IgD-negative memory B cell (primary cell): ENCODE results near the gene NDFIP1. TPM values are rescaled to one million over a fixed set of nuclear protein-coding genes. Genes with fewer than 3 reads are reported as not detected.
"Not testable (repeated sequence)": the region's sequence is repeated elsewhere in the genome, so short reads cannot be mapped to it uniquely, and the experiment has no call there.

ENCODE experiments used
- H3K27ac Mint-ChIP-seq, 3 donors: one replicate each; pipeline ENCODE4 v1.8.0; 2020 to 2022; ENCODE audit warnings: mild to moderate bottlenecking in 3 of 3, mixed read lengths in 3 of 3, moderate library complexity in 1 of 3
- H3K27me3 Mint-ChIP-seq: one replicate; pipeline ENCODE4 v1.8.0; 2021; ENCODE audit warnings: mixed read lengths
- H3K36me3 Mint-ChIP-seq: one replicate; pipeline ENCODE4 v1.8.0; 2020; ENCODE audit warnings: mild to moderate bottlenecking, mixed read lengths
- H3K4me1 Mint-ChIP-seq, 3 donors: one replicate each; pipeline ENCODE4 v1.8.0; 2020 to 2022; ENCODE audit warnings: mixed read lengths in 3 of 3, mild to moderate bottlenecking in 1 of 3
- H3K4me3 Mint-ChIP-seq, 4 donors: one replicate each; pipeline ENCODE4 v1.8.0; 2020 to 2022; ENCODE audit warnings: mild to moderate bottlenecking in 4 of 4, mixed read lengths in 4 of 4, moderate library complexity in 3 of 4
- H3K9me3 Mint-ChIP-seq, 3 donors: one replicate each; pipeline ENCODE4 v1.8.0; 2020 to 2021; ENCODE audit warnings: mixed read lengths in 3 of 3, mild to moderate bottlenecking in 1 of 3
- polyA plus RNA-seq: library from polyadenylated mRNA; unstranded; fragments of 300-500 nt; fragmentation: Illumina TruSeq; gene quantifications from one replicate; pipeline ENCODE4 v1.2.3, GENCODE V29; 2021

Gene NDFIP1
- polyA plus RNA-seq, 1 donor from 2014 or later, result 21.6 TPM

DNA sequence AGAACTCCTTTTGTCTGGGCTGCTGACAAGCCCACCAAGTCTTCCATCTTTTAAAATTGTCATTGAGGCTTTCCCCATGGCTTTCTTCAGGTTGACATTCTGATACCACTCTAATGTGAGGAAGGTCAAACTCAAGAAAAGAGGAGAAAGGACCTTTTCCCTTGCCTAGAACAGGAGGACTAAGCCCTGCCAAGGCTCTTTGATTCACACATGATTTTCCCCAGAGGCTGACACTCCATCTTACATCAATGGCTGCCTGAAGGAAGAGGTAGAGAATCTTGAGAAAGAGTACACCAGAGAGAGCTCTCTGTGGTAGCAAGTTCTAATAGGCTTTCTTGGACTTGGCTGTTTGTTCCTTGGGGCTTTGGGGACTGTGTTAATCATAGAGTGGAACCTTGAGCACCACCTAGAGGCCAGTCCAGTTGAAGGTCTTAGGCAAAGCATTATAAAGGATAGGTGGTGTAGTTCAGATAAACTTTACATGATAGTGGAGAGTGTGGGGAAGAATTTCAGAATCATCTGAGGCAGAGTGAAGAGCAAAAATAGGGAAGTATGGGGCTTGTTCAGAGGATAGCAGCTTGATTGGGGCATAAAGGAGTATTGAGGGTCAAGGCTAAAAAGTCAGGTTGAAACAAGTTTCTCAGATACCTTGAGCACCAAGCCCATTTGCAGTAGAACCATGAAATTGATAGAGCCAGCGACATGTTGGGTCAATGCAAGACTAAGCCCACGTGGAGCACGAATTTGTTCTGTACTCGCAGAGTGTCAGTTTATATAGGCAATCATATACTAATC lies 36.7 kb downstream of the NDFIP1 start:
- H3K36me3 Mint-ChIP-seq, result peaks cover 5% of the 10 kb centered on the region
- H3K9me3 Mint-ChIP-seq, result no peaks in the 10 kb centered on the region
- H3K27ac Mint-ChIP-seq, result no peak overlapping the region
- H3K4me3 Mint-ChIP-seq, result no peak overlapping the region
- no peaks in the 10 kb centered on the region for H3K27me3 Mint-ChIP-seq
- no peaks in the 10 kb centered on the region for H3K4me1 Mint-ChIP-seq

DNA sequence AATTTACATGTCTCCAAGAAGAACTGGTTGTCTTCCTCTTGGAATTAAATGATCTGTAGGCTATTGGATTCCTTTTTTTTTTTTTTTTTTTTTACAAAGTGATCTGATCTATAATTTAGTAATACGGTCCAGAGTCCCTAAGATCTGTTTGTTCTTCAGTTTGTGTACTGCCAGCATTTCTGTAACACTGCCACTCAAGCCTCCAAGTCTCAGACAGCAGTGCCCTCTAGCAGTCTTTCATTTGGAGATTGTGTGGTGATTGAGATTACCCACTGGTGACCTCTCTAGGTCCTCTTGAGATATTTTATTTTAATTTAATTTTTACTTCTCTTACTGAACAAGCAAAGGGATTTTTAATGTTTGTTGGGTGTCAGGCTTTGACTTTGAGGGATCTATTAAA lies 40.8 kb downstream of the NDFIP1 start:
- Mint-ChIP-seq H3K9me3 (no peaks in the 10 kb centered on the region), H3K27me3 (no peaks in the 10 kb centered on the region), H3K4me1 (no peaks in the 10 kb centered on the region), H3K4me3 (no peak overlapping the region), H3K36me3 (peaks cover 7% of the 10 kb centered on the region), H3K27ac (no peak overlapping the region)

DNA sequence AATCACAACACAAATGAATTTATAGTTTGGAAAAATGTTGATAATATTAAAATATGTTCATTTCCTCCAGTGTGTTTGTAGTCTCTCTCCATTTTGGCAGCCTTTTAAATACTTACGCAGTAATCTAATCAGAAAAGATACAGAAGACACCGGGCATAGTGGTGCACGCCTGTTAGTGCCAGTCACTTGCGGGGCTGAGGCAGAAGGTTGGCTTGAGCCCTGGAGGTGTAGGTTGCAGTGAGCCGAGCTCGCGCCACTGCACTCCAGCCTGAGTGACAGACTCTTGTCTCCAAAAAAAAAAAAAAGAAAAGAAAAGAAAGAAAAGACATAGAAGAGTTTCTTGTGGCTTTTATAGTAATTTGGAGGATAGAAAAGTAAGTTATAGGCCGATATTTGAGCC lies 41.9 kb downstream of the NDFIP1 start:
- H3K9me3 Mint-ChIP-seq, result no peaks in the 10 kb centered on the region
- no peak overlapping the region for H3K27ac Mint-ChIP-seq
- H3K4me3 Mint-ChIP-seq, result no peak overlapping the region
- H3K36me3 Mint-ChIP-seq, result peaks cover 7% of the 10 kb centered on the region
- H3K27me3 Mint-ChIP-seq, result no peaks in the 10 kb centered on the region
- no peaks in the 10 kb centered on the region for H3K4me1 Mint-ChIP-seq

DNA sequence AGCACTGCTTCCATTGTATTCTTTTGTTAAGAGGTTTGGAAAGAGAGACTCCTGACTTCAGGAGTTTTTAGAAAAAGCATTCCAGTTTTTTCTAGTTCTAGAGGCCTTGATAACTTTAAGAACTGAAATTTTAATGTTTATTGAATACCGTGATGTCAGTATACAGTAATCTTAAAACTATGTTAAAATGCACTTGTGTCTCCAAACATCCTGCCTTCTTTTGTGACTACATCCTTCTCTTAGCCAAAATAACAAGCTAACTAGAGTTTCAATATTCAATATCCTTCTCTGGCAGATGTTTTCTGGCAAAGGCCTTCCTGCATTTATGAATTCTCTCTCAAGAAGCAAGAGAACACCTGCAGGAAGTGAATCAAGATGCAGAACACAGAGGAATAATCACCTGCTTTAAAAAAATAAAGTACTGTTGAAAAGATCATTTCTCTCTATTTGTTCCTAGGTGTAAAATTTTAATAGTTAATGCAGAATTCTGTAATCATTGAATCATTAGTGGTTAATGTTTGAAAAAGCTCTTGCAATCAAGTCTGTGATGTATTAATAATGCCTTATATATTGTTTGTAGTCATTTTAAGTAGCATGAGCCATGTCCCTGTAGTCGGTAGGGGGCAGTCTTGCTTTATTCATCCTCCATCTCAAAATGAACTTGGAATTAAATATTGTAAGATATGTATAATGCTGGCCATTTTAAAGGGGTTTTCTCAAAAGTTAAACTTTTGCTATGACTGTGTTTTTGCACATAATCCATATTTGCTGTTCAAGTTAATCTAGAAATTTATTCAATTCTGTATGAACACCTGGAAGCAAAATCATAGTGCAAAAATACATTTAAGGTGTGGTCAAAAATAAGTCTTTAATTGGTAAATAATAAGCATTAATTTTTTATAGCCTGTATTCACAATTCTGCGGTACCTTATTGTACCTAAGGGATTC lies 43.1 kb downstream of the NDFIP1 start:
- H3K36me3 Mint-ChIP-seq, result peaks cover 7% of the 10 kb centered on the region
- no peaks in the 10 kb centered on the region for H3K9me3 Mint-ChIP-seq
- H3K27me3 Mint-ChIP-seq, result no peaks in the 10 kb centered on the region
- no peak overlapping the region for H3K4me3 Mint-ChIP-seq
- H3K4me1 Mint-ChIP-seq, result no peaks in the 10 kb centered on the region
- no peak overlapping the region for H3K27ac Mint-ChIP-seq

DNA sequence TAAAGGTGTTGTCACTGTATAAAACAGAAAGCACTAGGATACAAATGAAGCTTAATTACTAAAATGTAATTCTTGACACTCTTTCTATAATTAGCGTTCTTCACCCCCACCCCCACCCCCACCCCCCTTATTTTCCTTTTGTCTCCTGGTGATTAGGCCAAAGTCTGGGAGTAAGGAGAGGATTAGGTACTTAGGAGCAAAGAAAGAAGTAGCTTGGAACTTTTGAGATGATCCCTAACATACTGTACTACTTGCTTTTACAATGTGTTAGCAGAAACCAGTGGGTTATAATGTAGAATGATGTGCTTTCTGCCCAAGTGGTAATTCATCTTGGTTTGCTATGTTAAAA lies 43.8 kb downstream of the NDFIP1 start:
- Mint-ChIP-seq H3K4me1 (no peaks in the 10 kb centered on the region), H3K9me3 (no peaks in the 10 kb centered on the region), H3K27me3 (no peaks in the 10 kb centered on the region), H3K27ac (no peak overlapping the region), H3K4me3 (no peak overlapping the region), H3K36me3 (peaks cover 5% of the 10 kb centered on the region)

DNA sequence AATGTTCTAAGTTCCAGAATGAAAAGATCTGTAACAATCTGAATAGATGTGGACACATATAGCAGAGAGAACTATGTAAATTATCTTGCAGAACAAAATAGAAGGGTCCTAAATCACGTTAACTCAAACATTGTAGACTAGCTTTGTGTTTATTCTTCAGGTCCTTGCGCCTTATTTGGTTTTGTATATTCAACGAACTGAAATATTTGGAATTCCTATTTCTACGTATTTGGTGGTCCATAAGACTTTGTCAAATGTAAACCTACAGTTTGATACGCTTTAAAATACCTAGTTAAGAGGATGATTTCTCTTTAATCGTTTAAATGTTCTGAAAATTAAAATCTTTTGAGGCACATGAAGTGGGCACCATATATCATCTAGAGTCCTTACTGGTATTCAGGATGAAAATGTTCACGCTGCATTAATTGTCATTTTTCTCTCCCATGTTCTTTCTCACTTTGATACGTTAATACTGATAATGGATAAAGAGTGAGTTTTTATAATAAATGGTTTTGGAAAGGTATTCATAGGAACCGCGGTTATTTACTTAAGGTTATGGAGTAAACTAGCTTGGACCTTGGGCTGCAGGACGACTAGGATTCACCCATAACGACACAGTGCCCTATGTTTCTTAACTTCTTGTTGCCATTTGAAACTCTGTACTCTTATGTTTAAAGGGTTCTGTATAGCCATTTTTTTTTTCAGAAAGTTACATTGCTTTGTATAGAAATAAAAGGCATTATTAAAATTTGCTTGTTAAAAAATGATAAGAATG lies 45.3 kb downstream of the NDFIP1 start:
- no peak overlapping the region for H3K4me3 Mint-ChIP-seq
- no peaks in the 10 kb centered on the region for H3K4me1 Mint-ChIP-seq
- H3K9me3 Mint-ChIP-seq, result no peaks in the 10 kb centered on the region
- H3K36me3 Mint-ChIP-seq, result peaks cover 3% of the 10 kb centered on the region
- no peak overlapping the region for H3K27ac Mint-ChIP-seq
- no peaks in the 10 kb centered on the region for H3K27me3 Mint-ChIP-seq

DNA sequence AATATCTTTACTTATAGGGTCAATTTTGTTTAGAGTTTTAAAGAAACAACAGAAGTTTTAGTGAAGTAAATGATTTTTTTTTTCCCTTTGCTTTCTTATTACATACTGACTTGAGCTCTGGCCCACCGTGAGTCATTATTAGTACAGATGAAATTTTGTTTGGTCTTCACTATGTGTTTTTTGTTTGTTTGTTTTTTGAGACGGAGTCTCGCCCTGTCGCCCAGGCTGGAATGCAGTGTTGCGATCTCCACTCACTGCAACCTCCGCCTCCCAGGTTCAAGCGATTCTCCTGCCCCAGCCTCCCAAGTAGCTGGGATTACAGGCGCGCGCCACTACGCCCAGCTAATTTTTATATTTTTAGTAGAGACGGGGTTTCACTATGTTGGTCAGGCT lies 45.9 kb downstream of the NDFIP1 start:
- not testable (repeated sequence) for H3K36me3 Mint-ChIP-seq, H3K27me3 Mint-ChIP-seq, H3K27ac Mint-ChIP-seq, H3K4me3 Mint-ChIP-seq, H3K4me1 Mint-ChIP-seq, H3K9me3 Mint-ChIP-seq

DNA sequence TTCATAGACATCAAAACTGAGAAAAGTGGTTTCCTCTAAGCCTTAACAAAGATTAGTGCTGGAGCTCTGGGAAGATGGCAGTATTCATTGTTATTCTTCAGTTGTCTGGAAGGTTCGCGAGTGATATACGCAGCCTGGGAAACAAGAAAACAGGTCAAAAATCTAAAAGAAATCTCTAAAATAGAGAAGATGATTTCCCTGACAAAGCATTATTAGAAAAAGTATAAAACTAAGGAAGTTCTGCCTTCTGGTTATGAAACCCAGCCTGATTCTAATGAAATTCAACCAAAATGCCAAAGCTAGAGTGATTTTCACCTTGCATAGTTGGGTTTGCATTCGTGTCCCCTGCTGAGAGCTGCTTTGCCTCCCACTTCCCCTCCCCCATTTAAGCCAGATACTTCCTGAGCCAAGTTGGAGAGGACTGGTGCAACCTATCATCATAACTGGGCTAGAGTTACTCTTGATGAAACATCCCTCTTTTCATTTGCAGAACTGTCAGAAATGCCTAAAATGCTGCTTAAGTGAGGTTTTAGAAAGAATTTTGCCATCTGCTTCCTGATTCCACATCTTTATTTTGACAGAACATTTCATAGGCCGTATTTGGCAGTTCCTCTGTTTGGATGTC lies 48.4 kb downstream of the NDFIP1 start:
- Mint-ChIP-seq H3K27ac (no peak overlapping the region), H3K36me3 (no peaks in the 10 kb centered on the region), H3K9me3 (no peaks in the 10 kb centered on the region), H3K4me1 (no peaks in the 10 kb centered on the region), H3K4me3 (no peak overlapping the region), H3K27me3 (no peaks in the 10 kb centered on the region)

DNA sequence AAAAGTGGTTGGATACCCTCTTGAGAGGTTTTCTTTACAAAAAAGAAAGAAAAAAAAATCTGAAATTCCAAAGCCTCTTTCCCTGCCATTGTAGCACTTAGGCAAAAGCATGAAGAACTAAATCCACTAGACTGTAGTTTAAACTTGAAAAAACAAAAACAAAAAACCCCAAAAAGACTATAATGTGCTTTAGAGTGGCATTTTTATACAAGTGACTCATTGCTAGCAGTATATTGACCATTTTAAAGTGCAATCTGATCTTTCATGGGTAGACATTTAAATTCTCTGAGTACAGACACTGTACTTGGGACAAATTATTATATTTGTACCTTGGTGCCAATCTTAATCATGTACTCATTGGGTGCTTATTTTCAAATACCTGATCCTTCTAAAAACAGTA lies 50.8 kb downstream of the NDFIP1 start:
- no peak overlapping the region for H3K27ac Mint-ChIP-seq
- H3K4me3 Mint-ChIP-seq, result no peak overlapping the region
- no peaks in the 10 kb centered on the region for H3K4me1 Mint-ChIP-seq
- no peaks in the 10 kb centered on the region for H3K27me3 Mint-ChIP-seq
- no peaks in the 10 kb centered on the region for H3K36me3 Mint-ChIP-seq
- H3K9me3 Mint-ChIP-seq, result no peaks in the 10 kb centered on the region

DNA sequence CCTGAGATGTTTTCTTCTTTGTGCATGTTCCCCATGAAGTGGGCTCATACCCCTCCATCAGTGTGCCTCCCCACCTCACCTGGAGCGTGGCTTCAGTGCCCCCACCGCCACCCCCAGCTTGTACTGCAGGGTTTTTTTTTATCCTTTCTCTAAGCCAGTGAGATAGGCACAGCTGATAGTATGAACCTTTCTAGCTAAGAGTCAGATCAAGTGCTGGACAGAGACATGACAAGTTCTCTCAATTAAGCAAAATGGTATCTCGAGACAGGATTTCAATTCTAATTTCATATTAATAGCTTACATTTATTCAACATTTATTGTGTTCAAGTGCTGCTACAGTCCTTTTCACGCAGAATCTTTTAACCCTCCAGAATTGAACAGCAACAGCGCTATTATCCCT lies 55.7 kb downstream of the NDFIP1 start:
- no peak overlapping the region for H3K4me3 Mint-ChIP-seq
- H3K36me3 Mint-ChIP-seq, result no peaks in the 10 kb centered on the region
- H3K27me3 Mint-ChIP-seq, result no peaks in the 10 kb centered on the region
- no peak overlapping the region for H3K27ac Mint-ChIP-seq
- no peaks in the 10 kb centered on the region for H3K9me3 Mint-ChIP-seq
- no peaks in the 10 kb centered on the region for H3K4me1 Mint-ChIP-seq

DNA sequence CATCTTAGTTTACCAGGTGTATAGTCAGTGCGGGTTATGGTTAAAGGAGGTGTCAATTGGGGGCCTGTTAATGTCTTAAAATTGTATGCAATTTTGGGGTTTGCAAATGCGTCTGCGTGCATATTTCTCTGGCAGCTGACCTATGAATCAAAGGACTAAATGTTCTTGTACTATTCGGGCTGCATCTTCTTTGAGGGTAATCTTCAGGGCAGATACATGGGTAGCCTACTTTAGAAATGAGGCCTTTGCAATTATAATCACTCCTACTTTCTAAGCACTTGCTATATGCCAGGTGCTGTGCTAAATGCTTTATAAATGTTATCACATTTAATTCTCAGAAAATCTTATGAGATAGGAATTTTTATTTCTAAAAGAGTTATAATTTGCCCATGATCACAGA lies 58.2 kb downstream of the NDFIP1 start:
- H3K36me3 Mint-ChIP-seq, result no peaks in the 10 kb centered on the region
- H3K4me3 Mint-ChIP-seq, result no peak overlapping the region
- no peaks in the 10 kb centered on the region for H3K9me3 Mint-ChIP-seq
- no peaks in the 10 kb centered on the region for H3K4me1 Mint-ChIP-seq
- H3K27ac Mint-ChIP-seq, result peak overlapping the region in 1 of 3 donors; percentile 85
- peaks cover 4% of the 10 kb centered on the region for H3K27me3 Mint-ChIP-seq

DNA sequence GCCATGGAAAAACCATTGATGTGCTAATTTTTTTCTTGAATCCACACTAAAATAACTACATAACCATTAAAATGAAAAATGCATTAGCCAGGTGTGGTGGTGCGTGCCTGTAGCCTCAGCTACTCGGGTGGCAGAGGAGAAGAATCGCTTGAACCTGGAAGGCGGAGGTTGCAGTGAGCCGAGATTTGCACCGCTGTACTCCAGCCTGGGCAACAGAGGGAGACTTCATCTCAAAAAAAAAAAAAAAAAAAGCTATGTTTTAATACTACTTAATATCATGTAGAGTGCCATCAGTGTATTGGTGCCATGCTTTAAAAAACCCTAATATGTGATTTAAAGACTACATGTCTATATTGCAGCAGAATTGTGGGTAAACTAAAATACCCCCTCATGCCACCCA lies 58.9 kb downstream of the NDFIP1 start:
- Mint-ChIP-seq H3K4me3 (no peak overlapping the region), H3K4me1 (no peaks in the 10 kb centered on the region), H3K36me3 (no peaks in the 10 kb centered on the region), H3K27me3 (peaks cover 4% of the 10 kb centered on the region), H3K27ac (no peak overlapping the region), H3K9me3 (no peaks in the 10 kb centered on the region)

DNA sequence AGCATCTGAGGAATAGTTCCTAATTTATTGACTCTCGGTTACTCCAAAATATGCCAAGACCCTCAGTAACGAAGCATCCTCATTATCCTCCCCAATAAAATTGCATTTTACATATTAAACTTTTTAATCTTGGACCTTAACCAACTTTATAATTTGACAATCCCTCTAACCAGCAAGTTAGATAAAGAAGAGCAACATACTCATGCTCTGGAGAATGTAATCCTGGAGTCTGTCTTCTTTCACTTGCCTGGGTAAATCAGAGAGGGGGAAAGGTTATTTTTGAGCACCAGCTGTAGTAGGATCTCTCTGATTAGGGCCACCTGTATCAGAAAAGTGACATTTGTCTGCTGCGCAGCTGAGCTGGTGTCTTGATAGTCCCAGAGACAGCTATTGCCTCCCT lies 59.8 kb downstream of the NDFIP1 start:
- H3K9me3 Mint-ChIP-seq, result no peaks in the 10 kb centered on the region
- H3K4me3 Mint-ChIP-seq, result no peak overlapping the region
- no peaks in the 10 kb centered on the region for H3K36me3 Mint-ChIP-seq
- no peak overlapping the region for H3K27ac Mint-ChIP-seq
- peaks cover 4% of the 10 kb centered on the region for H3K27me3 Mint-ChIP-seq
- no peaks in the 10 kb centered on the region for H3K4me1 Mint-ChIP-seq

DNA sequence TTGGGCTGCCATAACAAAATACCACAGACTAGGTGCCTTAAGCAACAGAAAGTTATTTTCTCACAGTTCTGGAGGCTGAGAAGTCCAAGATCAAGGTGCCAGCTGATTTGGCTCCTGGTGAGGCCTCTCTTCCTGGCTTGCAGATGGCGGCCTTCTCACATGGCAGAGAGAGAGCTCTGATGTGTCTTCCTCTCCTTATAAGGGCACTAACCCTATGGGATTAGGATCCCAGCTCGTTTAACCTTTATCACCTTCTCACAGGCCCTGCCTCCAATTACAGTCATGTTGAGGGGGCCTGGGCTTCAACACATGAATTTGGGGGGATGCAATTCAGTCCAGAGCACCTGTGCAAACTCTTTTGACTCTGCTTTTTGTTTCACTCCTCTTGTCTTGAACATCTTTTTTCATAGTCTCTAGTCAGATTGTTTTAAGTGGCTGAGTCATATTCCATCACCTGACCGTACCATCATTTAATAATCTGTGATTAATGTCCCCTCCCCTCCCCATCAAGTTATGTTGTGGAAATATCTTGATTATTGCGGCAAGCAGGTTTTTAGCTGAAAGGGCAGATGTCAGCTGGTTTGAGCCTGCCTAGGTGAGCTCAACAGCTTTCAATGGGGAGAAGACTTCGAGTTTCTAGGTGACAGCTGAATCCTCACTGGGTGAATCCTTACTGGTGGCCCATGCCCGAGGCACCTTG lies 61.8 kb downstream of the NDFIP1 start:
- no peaks in the 10 kb centered on the region for H3K36me3 Mint-ChIP-seq
- H3K27ac Mint-ChIP-seq, result no peak overlapping the region
- H3K4me1 Mint-ChIP-seq, result no peaks in the 10 kb centered on the region
- H3K27me3 Mint-ChIP-seq, result peaks cover 4% of the 10 kb centered on the region
- no peak overlapping the region for H3K4me3 Mint-ChIP-seq
- H3K9me3 Mint-ChIP-seq, result no peaks in the 10 kb centered on the region
